ENCODE data around the gene TMEM25.

Gene TMEM25

DNA sequence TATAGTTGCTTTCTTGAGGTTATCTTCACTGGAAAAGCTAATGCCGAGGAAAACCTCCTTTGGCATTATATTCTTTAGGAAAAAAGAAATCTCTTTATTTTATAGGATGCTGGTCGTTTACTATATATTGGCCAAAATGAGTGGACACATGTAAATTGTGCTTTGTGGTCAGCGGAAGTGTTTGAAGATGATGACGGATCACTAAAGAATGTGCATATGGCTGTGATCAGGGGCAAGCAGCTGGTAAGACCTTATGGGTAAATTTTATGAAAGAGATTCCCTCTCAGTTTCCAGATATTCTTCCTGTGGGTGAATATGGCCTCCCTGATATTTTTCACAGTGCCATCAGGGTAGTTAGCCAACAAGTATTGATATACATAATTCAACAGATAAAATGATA is 33.2 kb upstream of the TMEM25 start:
- Histone ChIP-seq H3K4me3 (ENCODE audit: low read depth, low read length, poor library complexity, severe bottlenecking) (no peak overlapping the region), H3K9me2 (ENCODE audit: low read depth, low read length) (no peaks in the 10 kb centered on the region), H3K27ac (ENCODE audit: low read depth, low read length, poor library complexity, severe bottlenecking) (no peak overlapping the region), H3K4me2 (ENCODE audit: low read length) (no peak overlapping the region), H3F3A (ENCODE audit: insufficient read depth, low read length) (no peaks in the 10 kb centered on the region), H3K9me3 (ENCODE audit: low read length) (no peaks in the 10 kb centered on the region), H3K4me1 (ENCODE audit: insufficient read depth, low read length, severe bottlenecking) (no peaks in the 10 kb centered on the region), H2AFZ (ENCODE audit: low read length) (no peak overlapping the region), H3K9ac (ENCODE audit: low read length) (no peak overlapping the region), H4K20me1 (ENCODE audit: insufficient read depth, low read length) (no peaks in the 10 kb centered on the region), H3K36me3 (ENCODE audit: insufficient read depth, low read length) (peaks cover 87% of the 10 kb centered on the region), H3K27me3 (ENCODE audit: insufficient read depth, low read length) (no peaks in the 10 kb centered on the region), H3K79me2 (ENCODE audit: insufficient read depth, low read length) (no peaks in the 10 kb centered on the region)
- no peak for TF ChIP-seq CTCF (IDR thresholded peaks at IDR 0.05; ENCODE audit: low read length)
- no peak for TF ChIP-seq EZH2 (IDR thresholded peaks at IDR 0.05; ENCODE audit: borderline replicate concordance, low read length)

DNA sequence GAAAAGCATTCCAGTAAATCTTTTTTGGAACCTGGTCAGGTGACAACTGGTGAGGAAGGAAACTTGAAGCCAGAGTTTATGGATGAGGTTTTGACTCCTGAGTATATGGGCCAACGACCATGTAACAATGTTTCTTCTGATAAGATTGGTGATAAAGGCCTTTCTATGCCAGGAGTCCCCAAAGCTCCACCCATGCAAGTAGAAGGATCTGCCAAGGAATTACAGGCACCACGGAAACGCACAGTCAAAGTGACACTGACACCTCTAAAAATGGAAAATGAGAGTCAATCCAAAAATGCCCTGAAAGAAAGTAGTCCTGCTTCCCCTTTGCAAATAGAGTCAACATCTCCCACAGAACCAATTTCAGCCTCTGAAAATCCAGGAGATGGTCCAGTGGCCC is 27.8 kb upstream of the TMEM25 start:
- Histone ChIP-seq H3K27ac (ENCODE audit: low read depth, low read length, poor library complexity, severe bottlenecking) (no peak overlapping the region), H2AFZ (ENCODE audit: low read length) (no peak overlapping the region), H4K20me1 (ENCODE audit: insufficient read depth, low read length) (no peaks in the 10 kb centered on the region), H3K9ac (ENCODE audit: low read length) (no peak overlapping the region), H3K27me3 (ENCODE audit: insufficient read depth, low read length) (no peaks in the 10 kb centered on the region), H3F3A (ENCODE audit: insufficient read depth, low read length) (no peaks in the 10 kb centered on the region), H3K9me3 (ENCODE audit: low read length) (no peaks in the 10 kb centered on the region), H3K4me2 (ENCODE audit: low read length) (no peak overlapping the region), H3K4me1 (ENCODE audit: insufficient read depth, low read length, severe bottlenecking) (no peaks in the 10 kb centered on the region), H3K79me2 (ENCODE audit: insufficient read depth, low read length) (no peaks in the 10 kb centered on the region), H3K9me2 (ENCODE audit: low read depth, low read length) (no peaks in the 10 kb centered on the region), H3K4me3 (ENCODE audit: low read depth, low read length, poor library complexity, severe bottlenecking) (no peak overlapping the region), H3K36me3 (ENCODE audit: insufficient read depth, low read length) (peaks cover 96% of the 10 kb centered on the region)
- TF ChIP-seq EZH2 (IDR thresholded peaks at IDR 0.05; ENCODE audit: borderline replicate concordance, low read length) (no peak), CTCF (IDR thresholded peaks at IDR 0.05; ENCODE audit: low read length) (no peak)

- H3K4me2 ChIP-seq (ENCODE audit: low read length) = no peak overlapping the region
- no peaks in the 10 kb centered on the region for H3K9me2 ChIP-seq (ENCODE audit: low read depth, low read length)
- no peaks in the 10 kb centered on the region for H3K79me2 ChIP-seq (ENCODE audit: insufficient read depth, low read length)
- peaks cover 84% of the 10 kb centered on the region for H3K36me3 ChIP-seq (ENCODE audit: insufficient read depth, low read length)
- H3K9me3 ChIP-seq (ENCODE audit: low read length) = no peaks in the 10 kb centered on the region
- no peaks in the 10 kb centered on the region for H3F3A ChIP-seq (ENCODE audit: insufficient read depth, low read length)
- no peak overlapping the region for H3K9ac ChIP-seq (ENCODE audit: low read length)
- H3K4me1 ChIP-seq (ENCODE audit: insufficient read depth, low read length, severe bottlenecking) = no peaks in the 10 kb centered on the region
- H3K27ac ChIP-seq (ENCODE audit: low read depth, low read length, poor library complexity, severe bottlenecking) = no peak overlapping the region
- no peaks in the 10 kb centered on the region for H3K27me3 ChIP-seq (ENCODE audit: insufficient read depth, low read length)
- H3K4me3 ChIP-seq (ENCODE audit: low read depth, low read length, poor library complexity, severe bottlenecking) = no peak overlapping the region
- no peak overlapping the region for H2AFZ ChIP-seq (ENCODE audit: low read length)
- TF ChIP-seq EZH2 (IDR thresholded peaks at IDR 0.05; ENCODE audit: borderline replicate concordance, low read length) (no peak), CTCF (IDR thresholded peaks at IDR 0.05; ENCODE audit: low read length) (no peak)
- no peaks in the 10 kb centered on the region for H4K20me1 ChIP-seq (ENCODE audit: insufficient read depth, low read length)
These were observed 19.4 kb upstream of the TMEM25 start for GRCh38 chr11:118511601-118512000.
